Omental fat pad (tissue), 4 donors: ENCODE data around the gene EVA1C. TPM values are rescaled to one million over a fixed set of nuclear protein-coding genes. Genes with fewer than 3 reads are reported as not detected.
"Not testable (repeated sequence)": the region's sequence is repeated elsewhere in the genome, so short reads cannot be mapped to it uniquely, and the experiment has no call there.

Experiments used
- ATAC-seq: fragments of 150-250 bp; one replicate; pipeline ENCODE4 v1.9.1; 2016; ENCODE audit warnings: mild to moderate bottlenecking, moderate library complexity; ENCODE audit not compliant: low FRiP score
- DNase-seq: peaks from one replicate; pipeline ENCODE4 v3.0.0-alpha.2; 2019; ENCODE audit warnings: low spot score
- CTCF ChIP-seq, 3 donors: fragments of 450-650 bp; IDR thresholded peaks; one replicate each; pipeline ENCODE4 v1.5.1; 2016 to 2017; ENCODE audit warnings: antibody characterized with exemption in 3 of 3, mild to moderate bottlenecking in 3 of 3, moderate library complexity in 2 of 3
- small RNA-seq: library from RNA; depleted of rRNA; stranded (forward); fragments of <200 nt; gene quantifications from one replicate; pipeline ENCODE3, GENCODE V24; 2016
- total RNA-seq, 4 donors: library from RNA; depleted of rRNA; stranded (reverse); fragments of >200 nt; gene quantifications; one replicate each; pipeline ENCODE4 v1.1.0, GENCODE V29; 2016

The EVA1C gene
- total RNA-seq, 4 donors from 2014 or later, result 41.1 to 108 (median 75.9) TPM

- DNase-seq, result no peak
- TF ChIP-seq CTCF (IDR thresholded peaks at IDR 0.05), result no peak
- ATAC-seq, result no peak
Measured at GRCh38 chr21:32559006-32559610, 146.6 kb downstream of the EVA1C start.

GRCh38 chr21:32560896-32561295 lies 148.4 kb downstream of the EVA1C start:
- no peak for DNase-seq
- no peak for TF ChIP-seq CTCF (IDR thresholded peaks at IDR 0.05)
- no peak for ATAC-seq

GRCh38 chr21:32561476-32561875 lies 149.0 kb downstream of the EVA1C start:
- ATAC-seq, DNase-seq: not testable (repeated sequence)

- ATAC-seq (no peak), DNase-seq (no peak)
- TF ChIP-seq CTCF (IDR thresholded peaks at IDR 0.05), result no peak
Measured at GRCh38 chr21:32562426-32562825, 149.9 kb downstream of the EVA1C start.

- no peak for TF ChIP-seq CTCF (IDR thresholded peaks at IDR 0.05)
- ATAC-seq, result no peak
- DNase-seq, result no peak
Measured at GRCh38 chr21:32562915-32563314, 150.4 kb downstream of the EVA1C start.

Small RNA genes within 50 kb of the gene (small RNA-seq; reads per million reads assigned to genes)
- gene RF00438 (not detected), gene RNA5SP490 (2.4 reads per million, percentile 51 among the genes with 10 or more reads in this experiment), gene SNORA80A (32.2 reads per million, percentile 94 among the genes with 10 or more reads in this experiment)

Other genes starting within 250 kb of the EVA1C start
- 1 to 10 TPM; 3.5 to 5.3 (median 4.1) TPM for gene MIS18A, start 133.7 kb upstream of the EVA1C start, total RNA-seq
- gene MRAP, start 113.9 kb upstream of the EVA1C start, total RNA-seq, result 100 to 1,000 TPM in 1 of 4 donors, 10 to 100 TPM in 2, 1 to 10 TPM in 1; 6.5 to 162 (median 41.3) TPM
- 10 to 100 TPM; 17.3 to 48.5 (median 17.4) TPM for gene URB1, start 19.7 kb upstream of the EVA1C start, total RNA-seq
- under 1 TPM in 3 of 4 donors, not detected in 1; 0.37 to 0.47 (median 0.38) TPM for gene TCP10L, start 172.8 kb downstream of the EVA1C start, total RNA-seq
- gene CFAP298, start 199.7 kb downstream of the EVA1C start, total RNA-seq, result 10 to 100 TPM; 18.5 to 25.1 (median 22.1) TPM